Psoas muscle (tissue), 8 donors: Measurements from ENCODE around the gene LRRC32. TPM values are rescaled to one million over a fixed set of nuclear protein-coding genes. Genes with fewer than 3 reads are reported as not detected.
A peak's percentile ranks its signal among the peaks of the same experiment; 100 is the strongest.

Experiments
- ATAC-seq, 4 donors: fragments of 200-7000 bp; cut with Tn5 transposase; one replicate each; pipeline ENCODE4 v1.9.1; 2020; ENCODE audit warnings: moderate library complexity in 3 of 4, mild to moderate bottlenecking in 2 of 4
- DNase-seq, 2 donors: peaks; one replicate each; pipeline ENCODE4 v3.0.0-alpha.2; 2020
- H3K27ac ChIP-seq: fragments of 200-600 bp; one replicate; pipeline ENCODE4 v1.8.0; 2022
- H3K27me3 ChIP-seq, 3 donors: fragments of 200-600 bp in 1 of 3; one replicate each; pipeline versions ENCODE4 v1.6.1 to v1.8.0; 2013 to 2022; ENCODE audit warnings: low read length in 2 of 3, mild to moderate bottlenecking in 2 of 3, moderate library complexity in 1 of 3; ENCODE audit not compliant: insufficient read depth in 3 of 3
- H3K36me3 ChIP-seq, 2 donors: fragments of 200-600 bp in 1 of 2; one replicate each; pipeline versions ENCODE4 v1.6.1 to v1.8.0; 2013 to 2022; ENCODE audit warnings: low read depth in 1 of 2, mild to moderate bottlenecking in 1 of 2, moderate library complexity in 1 of 2; ENCODE audit not compliant: insufficient read depth in 1 of 2
- H3K4me1 ChIP-seq: fragments of 200-600 bp; one replicate; pipeline ENCODE4 v1.8.0; 2022
- H3K4me3 ChIP-seq: fragments of 200-600 bp; one replicate; pipeline ENCODE4 v1.8.0; 2022; ENCODE audit warnings: mild to moderate bottlenecking
- H3K9me3 ChIP-seq: fragments of 200-600 bp; one replicate; pipeline ENCODE4 v1.8.0; 2022
- CTCF ChIP-seq: fragments of 200-600 bp; IDR thresholded peaks from one replicate; pipeline ENCODE4 v1.8.0; 2022; ENCODE audit warnings: antibody characterized with exemption
- WGBS, 3 donors: extraction: QIAGEN DNeasy Blood & Tissue Kit; methylation state at CpG; one replicate each; pipeline versions ENCODE4 v1.1.6 to v1.1.7; 2013; 5-methylcytosine and 5-hydroxymethylcytosine counted together
- intact Hi-C, 2 donors: fragments of 100-400 bp; cut with DNase I; formaldehyde crosslinking; loops; one replicate each; pipeline versions ENCODE4 v1.11.0 to v1.14.2; 2022
- polyA plus RNA-seq, 3 donors: library from polyadenylated mRNA; stranded (reverse); fragments of 200-250 nt; gene quantifications; one replicate each; pipeline ENCODE4 v1.2.3, GENCODE V29; 2013
- total RNA-seq, 4 donors: library from RNA; stranded (reverse); fragmentation: NEBNext Ultra II Directional in 2 of 4; extraction: Animal tissue kit (Norgen Biotek cat#: 25700) in 2 of 4; gene quantifications; one replicate each; pipeline versions ENCODE4 v1.2.1 to v1.2.4, GENCODE V29; 2021 to 2023
- donor health status: healthy with polysubstance abuse.
- donor health status: DM: no; HTN: no; CAD: no; lungs with moderate emphysema.
- donor health status: Bipolar disorder and iron deficiency.
- donor health status: healthy.
- donor health status: DM: yes; HTN: yes; CAD: no.
- donor health status: DM: no; HTN: no; CAD: no.
- donor health status: DM: no; HTN: no; CAD: no.
- donor health status: DM: yes; HTN: yes; CAD: no.

LRRC32 gene
- total and polyA plus RNA-seq, 7 donors = 14.7 to 32.9 (median 16.7) TPM

GRCh38 chr11:76674517-76675400 is 4.2 kb upstream of the LRRC32 start:
- no peak for TF ChIP-seq CTCF
- no peaks in the 10 kb centered on the region for H3K4me1 ChIP-seq
- H3K36me3 ChIP-seq = no peaks in the 10 kb centered on the region
- no peak overlapping the region for H3K27ac ChIP-seq
- no peak for ATAC-seq
- H3K27me3 ChIP-seq = peaks cover 0 to 13% (median 3%) of the 10 kb centered on the region in 3 donors
- WGBS, 3 donors = 79 to 87% (median 84%) methylated on average over 14 of the region's 14 CpGs
- intact Hi-C loops = loop anchor here in 1 of 2 donors (5.0 kb wide), 1 partner anchor 62 kb away; no protein-coding TSS in a partner anchor
- no peaks in the 10 kb centered on the region for H3K9me3 ChIP-seq
- no peak overlapping the region for H3K4me3 ChIP-seq
- no peak for DNase-seq

GRCh38 chr11:76673176-76674142 is 2.9 kb upstream of the LRRC32 start:
- Histone ChIP-seq H3K27ac (no peak overlapping the region), H3K27me3 (peaks cover 0 to 19% (median 4%) of the 10 kb centered on the region in 3 donors), H3K36me3 (no peaks in the 10 kb centered on the region), H3K4me3 (no peak overlapping the region), H3K4me1 (no peaks in the 10 kb centered on the region), H3K9me3 (no peaks in the 10 kb centered on the region)
- 80 to 88% (median 87%) methylated on average over 5 of the region's 5 CpGs for WGBS, 3 donors
- intact Hi-C loops = loop anchor here in 1 of 2 donors (5.0 kb wide), 1 partner anchor 61 kb away; no protein-coding TSS in a partner anchor
- DNase-seq (peak; percentile 1 to 19), ATAC-seq (no peak)
- TF ChIP-seq CTCF = no peak

- intact Hi-C loops = loop anchor here in 1 of 2 donors (5.0 kb wide), 1 partner anchor 60 kb away; no protein-coding TSS in a partner anchor
- H3K27me3 ChIP-seq = peaks cover 0 to 19% (median 4%) of the 10 kb centered on the region in 3 donors
- no peak for TF ChIP-seq CTCF
- H3K9me3 ChIP-seq = no peaks in the 10 kb centered on the region
- H3K4me1 ChIP-seq = no peaks in the 10 kb centered on the region
- no peak for ATAC-seq
- DNase-seq = peak in 1 of 2 donors; percentile 52
- no peaks in the 10 kb centered on the region for H3K36me3 ChIP-seq
- WGBS, 3 donors = 60 to 66% (median 62%) methylated on average over 14 of the region's 14 CpGs
- H3K27ac ChIP-seq = no peak overlapping the region
- H3K4me3 ChIP-seq = no peak overlapping the region
These were observed 2.1 kb upstream of the LRRC32 start for GRCh38 chr11:76672431-76673175.

- H3K27me3 ChIP-seq = peaks cover 0 to 19% (median 4%) of the 10 kb centered on the region in 3 donors
- H3K4me3 ChIP-seq = no peak overlapping the region
- no peak for TF ChIP-seq CTCF
- intact Hi-C loops = loop anchor here in 1 of 2 donors (2.0 to 5.0 kb wide), 2 partner anchors 59 to 93 kb away; no protein-coding TSS in a partner anchor
- no peaks in the 10 kb centered on the region for H3K4me1 ChIP-seq
- H3K9me3 ChIP-seq = no peaks in the 10 kb centered on the region
- no peaks in the 10 kb centered on the region for H3K36me3 ChIP-seq
- peak overlapping the region; percentile 80 for H3K27ac ChIP-seq
- 93 to 95% (median 94%) methylated on average over 5 of the region's 5 CpGs for WGBS, 3 donors
- ATAC-seq (no peak), DNase-seq (peak in 1 of 2 donors; percentile 42)
These were observed 1.2 kb upstream of the LRRC32 start for GRCh38 chr11:76671626-76672309.
